OCI-LY1 (cell line): ENCODE measurements around the gene EXOC6B.

Experiments
- H2AFZ ChIP-seq: fragments of 200-600 bp; sonication (generic), shearing (Covaris generic); 2 replicates; pipeline ENCODE4 v1.6.0; 2014; ENCODE audit warnings: antibody characterized with exemption, mild to moderate bottlenecking, low read length
- H3F3A ChIP-seq: fragments of 200-600 bp; sonication (generic), shearing (Covaris generic); 2 replicates; pipeline ENCODE4 v1.6.0; 2014; ENCODE audit warnings: mild to moderate bottlenecking, antibody characterized with exemption, low read length, moderate library complexity; ENCODE audit not compliant: insufficient read depth
- H3K27ac ChIP-seq: fragments of 200-600 bp; sonication (generic); 2 replicates; pipeline ENCODE4 v1.5.1; 2014; ENCODE audit warnings: low read length, mixed run types, mild to moderate bottlenecking, low read depth; ENCODE audit not compliant: poor library complexity, severe bottlenecking
- H3K27me3 ChIP-seq: fragments of 200-600 bp; sonication (generic); 2 replicates; pipeline ENCODE4 v1.6.0; 2014; ENCODE audit warnings: antibody characterized with exemption, mild to moderate bottlenecking, low read length, moderate library complexity; ENCODE audit not compliant: insufficient read depth
- H3K36me3 ChIP-seq: fragments of 200-600 bp; sonication (generic); 2 replicates; pipeline ENCODE4 v1.6.1; 2014; ENCODE audit warnings: mild to moderate bottlenecking, antibody characterized with exemption, low read length, moderate library complexity, mixed read lengths; ENCODE audit not compliant: insufficient read depth
- H3K4me1 ChIP-seq: fragments of 200-600 bp; sonication (generic); 2 replicates; pipeline ENCODE4 v1.5.1; 2014; ENCODE audit warnings: mild to moderate bottlenecking, low read length, moderate library complexity; ENCODE audit not compliant: insufficient read depth, severe bottlenecking
- H3K4me2 ChIP-seq: fragments of 200-600 bp; sonication (generic), shearing (Covaris generic); 2 replicates; pipeline ENCODE4 v1.6.1; 2014; ENCODE audit warnings: low read length
- H3K4me3 ChIP-seq: fragments of 200-600 bp; sonication (generic); 2 replicates; pipeline ENCODE4 v1.5.1; 2014; ENCODE audit warnings: low read length, low read depth, mild to moderate bottlenecking, mixed read lengths; ENCODE audit not compliant: poor library complexity, severe bottlenecking
- H3K79me2 ChIP-seq: fragments of 200-600 bp; shearing (Covaris generic); 2 replicates; pipeline ENCODE4 v1.6.1; 2016; ENCODE audit warnings: mixed run types, low read length, mixed read lengths; ENCODE audit not compliant: insufficient read depth
- H3K9ac ChIP-seq: fragments of 200-600 bp; sonication (generic), shearing (Covaris generic); 2 replicates; pipeline ENCODE4 v1.6.1; 2014; ENCODE audit warnings: mild to moderate bottlenecking, low read length, mixed read lengths
- H3K9me2 ChIP-seq: fragments of 200-600 bp; sonication (generic), shearing (Covaris generic); 2 replicates; pipeline ENCODE4 v1.6.1; 2014; ENCODE audit warnings: low read depth, mild to moderate bottlenecking, low read length, mixed read lengths
- H3K9me3 ChIP-seq: fragments of 200-600 bp; shearing (Covaris generic); 2 replicates; pipeline ENCODE4 v1.6.1; 2014; ENCODE audit warnings: low read length, mixed read lengths
- H4K20me1 ChIP-seq: fragments of 200-600 bp; sonication (generic), shearing (Covaris generic); 2 replicates; pipeline ENCODE4 v1.6.0; 2016; ENCODE audit warnings: mild to moderate bottlenecking, low read length; ENCODE audit not compliant: insufficient read depth
- EZH2 ChIP-seq: fragments of 200-600 bp; sonication (generic), shearing (Covaris generic); IDR thresholded peaks from 2 replicates; pipeline ENCODE4 v1.8.0; 2017; ENCODE audit warnings: borderline replicate concordance, mixed run types, mild to moderate bottlenecking, antibody characterized with exemption, low read length, moderate library complexity, mixed read lengths
- TF ChIP-seq, protein P1 (sequence below): fragments of 200-600 bp; sonication (generic), shearing (Covaris generic); IDR thresholded peaks from 2 replicates; pipeline ENCODE4 v1.5.1; 2017; ENCODE audit warnings: mild to moderate bottlenecking, antibody characterized with exemption, low read length, moderate library complexity, mixed read lengths

Gene EXOC6B

DNA sequence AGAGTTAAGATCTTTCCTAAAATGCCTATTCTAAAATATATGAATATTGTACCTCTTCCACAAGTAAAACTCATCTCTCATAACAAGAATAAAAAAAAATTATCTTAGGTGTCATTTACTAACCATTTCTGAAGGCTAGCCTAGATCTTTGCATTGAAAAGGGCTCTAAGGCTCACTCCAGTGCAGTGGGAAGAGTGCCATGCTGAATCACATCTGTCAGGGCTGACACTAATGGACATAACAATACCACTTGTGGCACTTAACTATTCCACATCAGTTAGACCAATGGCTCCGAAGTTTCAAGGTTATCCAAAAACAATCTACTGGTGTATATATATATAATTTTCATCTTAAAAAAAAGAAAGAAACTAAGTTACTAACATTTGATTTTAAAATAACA, 130.2 kb downstream of the EXOC6B start:
- no peaks in the 10 kb centered on the region for H4K20me1 ChIP-seq
- H3K9ac ChIP-seq: no peak overlapping the region
- no peaks in the 10 kb centered on the region for H3F3A ChIP-seq
- no peaks in the 10 kb centered on the region for H3K4me1 ChIP-seq
- H3K36me3 ChIP-seq: no peaks in the 10 kb centered on the region
- H3K9me2 ChIP-seq: no peaks in the 10 kb centered on the region
- no peaks in the 10 kb centered on the region for H3K27me3 ChIP-seq
- H3K9me3 ChIP-seq: no peaks in the 10 kb centered on the region
- no peak overlapping the region for H3K4me3 ChIP-seq
- no peak overlapping the region for H2AFZ ChIP-seq
- no peaks in the 10 kb centered on the region for H3K79me2 ChIP-seq
- no peak overlapping the region for H3K4me2 ChIP-seq
- TF ChIP-seq EZH2: no peak
- TF ChIP-seq, protein P1, sequence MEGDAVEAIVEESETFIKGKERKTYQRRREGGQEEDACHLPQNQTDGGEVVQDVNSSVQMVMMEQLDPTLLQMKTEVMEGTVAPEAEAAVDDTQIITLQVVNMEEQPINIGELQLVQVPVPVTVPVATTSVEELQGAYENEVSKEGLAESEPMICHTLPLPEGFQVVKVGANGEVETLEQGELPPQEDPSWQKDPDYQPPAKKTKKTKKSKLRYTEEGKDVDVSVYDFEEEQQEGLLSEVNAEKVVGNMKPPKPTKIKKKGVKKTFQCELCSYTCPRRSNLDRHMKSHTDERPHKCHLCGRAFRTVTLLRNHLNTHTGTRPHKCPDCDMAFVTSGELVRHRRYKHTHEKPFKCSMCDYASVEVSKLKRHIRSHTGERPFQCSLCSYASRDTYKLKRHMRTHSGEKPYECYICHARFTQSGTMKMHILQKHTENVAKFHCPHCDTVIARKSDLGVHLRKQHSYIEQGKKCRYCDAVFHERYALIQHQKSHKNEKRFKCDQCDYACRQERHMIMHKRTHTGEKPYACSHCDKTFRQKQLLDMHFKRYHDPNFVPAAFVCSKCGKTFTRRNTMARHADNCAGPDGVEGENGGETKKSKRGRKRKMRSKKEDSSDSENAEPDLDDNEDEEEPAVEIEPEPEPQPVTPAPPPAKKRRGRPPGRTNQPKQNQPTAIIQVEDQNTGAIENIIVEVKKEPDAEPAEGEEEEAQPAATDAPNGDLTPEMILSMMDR: no peak
- H3K27ac ChIP-seq: no peak overlapping the region

DNA sequence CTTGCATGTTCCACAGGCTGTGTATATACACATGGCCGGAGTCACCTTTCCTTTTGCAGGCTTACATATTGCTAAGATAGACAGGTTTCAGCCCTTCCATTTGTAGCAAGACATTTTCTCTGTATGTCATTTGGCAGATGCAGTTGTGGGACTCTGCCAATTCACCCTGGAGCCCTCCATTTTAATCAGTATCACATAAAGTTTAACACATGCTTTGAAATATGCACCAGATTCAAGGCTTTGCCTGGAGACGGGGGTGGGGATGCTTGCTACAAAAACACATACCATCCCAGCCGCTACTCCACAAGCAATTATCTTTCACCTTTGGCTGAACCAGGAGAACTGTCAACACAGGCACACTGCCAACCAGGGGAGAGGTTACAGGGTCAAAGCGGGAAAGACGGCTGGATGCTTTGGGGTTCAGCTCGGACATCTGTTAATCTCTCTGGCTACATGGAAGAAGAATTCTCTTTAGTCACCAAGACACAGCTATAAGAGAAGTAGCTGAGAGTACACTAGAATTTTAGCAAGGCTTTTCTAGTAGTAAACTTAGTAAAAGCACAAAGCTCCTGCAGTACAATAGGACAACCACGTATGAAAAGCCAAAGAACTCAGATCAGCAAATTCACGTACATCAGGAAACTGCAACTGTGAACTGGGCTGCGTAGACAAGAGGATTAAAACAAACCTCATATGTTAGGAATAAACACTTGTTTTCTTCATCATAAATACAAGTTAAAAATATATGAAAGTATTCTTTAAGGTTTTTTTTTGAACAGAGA, 130.9 kb downstream of the EXOC6B start:
- Histone ChIP-seq H3K4me3 (no peak overlapping the region), H2AFZ (no peak overlapping the region), H3K27ac (no peak overlapping the region), H3K36me3 (no peaks in the 10 kb centered on the region), H3K79me2 (no peaks in the 10 kb centered on the region), H4K20me1 (no peaks in the 10 kb centered on the region), H3K9me3 (no peaks in the 10 kb centered on the region), H3F3A (no peaks in the 10 kb centered on the region), H3K27me3 (no peaks in the 10 kb centered on the region), H3K4me1 (no peaks in the 10 kb centered on the region), H3K4me2 (no peak overlapping the region), H3K9ac (no peak overlapping the region), H3K9me2 (no peaks in the 10 kb centered on the region)
- TF ChIP-seq, protein P1: no peak
- TF ChIP-seq EZH2: no peak

DNA sequence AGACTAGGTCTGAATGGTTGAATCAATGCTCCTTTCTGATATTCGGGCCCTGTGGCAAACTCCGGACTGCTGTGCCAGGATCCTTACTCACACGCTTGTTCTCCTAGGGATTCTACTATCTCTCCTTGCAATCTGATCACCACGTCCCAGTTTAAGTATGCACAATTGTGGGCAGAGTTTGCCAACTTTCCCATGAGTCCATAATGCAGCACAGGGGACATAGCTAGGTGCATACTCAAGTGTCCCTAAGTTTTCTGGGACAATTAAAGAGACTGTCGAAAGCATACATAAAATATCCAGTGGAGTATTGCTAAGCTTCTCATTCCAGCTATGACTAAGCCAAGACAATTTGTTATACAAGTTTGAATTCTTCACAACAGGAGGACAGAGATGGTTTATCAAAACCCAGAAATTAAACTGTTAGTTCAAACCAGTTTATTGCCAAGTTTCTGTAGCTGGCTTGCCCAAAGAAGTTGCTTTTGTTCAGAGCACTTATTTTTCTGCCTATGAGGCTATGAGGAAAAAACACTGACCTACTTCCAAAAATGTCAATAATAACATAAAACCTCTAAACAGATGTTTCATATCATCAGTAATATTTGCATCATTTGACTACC, 136.1 kb downstream of the EXOC6B start:
- H3K9ac ChIP-seq: no peak overlapping the region

More for the DNA sequence above, 136.1 kb downstream of the EXOC6B start:
- TF ChIP-seq, protein P1: no peak
- no peak for TF ChIP-seq EZH2
- no peaks in the 10 kb centered on the region for H3K9me2 ChIP-seq
- no peak overlapping the region for H3K4me3 ChIP-seq
- H3K4me1 ChIP-seq: no peaks in the 10 kb centered on the region
- H3K79me2 ChIP-seq: no peaks in the 10 kb centered on the region
- H4K20me1 ChIP-seq: no peaks in the 10 kb centered on the region
- no peaks in the 10 kb centered on the region for H3K9me3 ChIP-seq
- no peaks in the 10 kb centered on the region for H3F3A ChIP-seq
- H3K4me2 ChIP-seq: no peak overlapping the region
- no peak overlapping the region for H3K27ac ChIP-seq
- no peaks in the 10 kb centered on the region for H3K36me3 ChIP-seq
- H2AFZ ChIP-seq: no peak overlapping the region
- H3K27me3 ChIP-seq: no peaks in the 10 kb centered on the region
